ENCODE results near the gene EPHX1. TPM values are rescaled to one million over a fixed set of nuclear protein-coding genes. Genes with fewer than 3 reads are reported as not detected.
"Not testable (repeated sequence)": the region's sequence is repeated elsewhere in the genome, so short reads cannot be mapped to it uniquely, and the experiment has no call there.

EPHX1 gene
- total RNA-seq, 1 donor from 2014 or later = 7.1 TPM

GRCh38 chr1:225881081-225881958 is 71.4 kb downstream of the EPHX1 start:
- peak; percentile 36 for DNase-seq (ENCODE audit: low read depth, low spot score)

GRCh38 chr1:225881959-225882693 is 72.2 kb downstream of the EPHX1 start, which contains the start of gene TMEM63A:
Gene TMEM63A, minus strand, starts transcription at chr1:225882380. Its CDS starts 4,800 bp downstream, at chr1:225877580.
- DNase-seq (ENCODE audit: low read depth, low spot score) = peak; percentile 32

- DNase-seq (ENCODE audit: low read depth, low spot score) = no peak
These were observed 73.0 kb downstream of the EPHX1 start for GRCh38 chr1:225882694-225883615.

- no peak for DNase-seq (ENCODE audit: low read depth, low spot score)
These were observed 73.8 kb downstream of the EPHX1 start for GRCh38 chr1:225883616-225884265.

GRCh38 chr1:225885336-225885735 is 75.4 kb downstream of the EPHX1 start:
- DNase-seq (ENCODE audit: low read depth, low spot score) = no peak

GRCh38 chr1:225886159-225887029 is 76.5 kb downstream of the EPHX1 start:
- DNase-seq (ENCODE audit: low read depth, low spot score) = no peak

GRCh38 chr1:225887030-225887314 is 77.0 kb downstream of the EPHX1 start:
- DNase-seq (ENCODE audit: low read depth, low spot score) = no peak

- DNase-seq (ENCODE audit: low read depth, low spot score) = not testable (repeated sequence)
These were observed 77.8 kb downstream of the EPHX1 start for GRCh38 chr1:225887554-225888288.

- DNase-seq (ENCODE audit: low read depth, low spot score) = no peak
These were observed 78.5 kb downstream of the EPHX1 start for GRCh38 chr1:225888289-225888897.

- no peak for DNase-seq (ENCODE audit: low read depth, low spot score)
These were observed 79.1 kb downstream of the EPHX1 start, which contains the start of gene LEFTY1 for GRCh38 chr1:225888898-225889601. Gene LEFTY1, minus strand, starts transcription at chr1:225889146. Its CDS starts 80 bp downstream, at chr1:225889066.

- no peak for DNase-seq (ENCODE audit: low read depth, low spot score)
These were observed 79.8 kb downstream of the EPHX1 start for GRCh38 chr1:225889743-225890142.

- no peak for DNase-seq (ENCODE audit: low read depth, low spot score)
These were observed 80.7 kb downstream of the EPHX1 start for GRCh38 chr1:225890346-225891228.

- DNase-seq (ENCODE audit: low read depth, low spot score) = no peak
These were observed 81.5 kb downstream of the EPHX1 start for GRCh38 chr1:225891229-225891972.

GRCh38 chr1:225892307-225892706 is 82.4 kb downstream of the EPHX1 start:
- DNase-seq (ENCODE audit: low read depth, low spot score) = no peak
